Panc1 (cell line): ENCODE measurements around the gene RALGPS1. TPM values are rescaled to one million over a fixed set of nuclear protein-coding genes. Genes with fewer than 3 reads are reported as not detected.

ENCODE experiments used
- ATAC-seq: fragments of 200-7000 bp; cut with Tn5 transposase; 2 replicates; pipeline ENCODE4 v1.9.1; 2020; ENCODE audit warnings: mild to moderate bottlenecking, moderate library complexity
- BruUV-seq: library from RNA; stranded (reverse); fragments of 400-500 nt; replicated peaks from 2 replicates; lab custom pipeline; 2021; lab: Mats Ljungman, UMichigan
- CTCF ChIA-PET: fragments of 300-600 bp; sonication (Branson Sonifier 250); formaldehyde crosslinking; loops from one replicate; lab custom pipeline; 2022; ENCODE audit warnings: antibody characterized with exemption; lab: Charles Lee
- POLR2A ChIA-PET: fragments of 300-600 bp; sonication (Branson Sonifier 250); formaldehyde crosslinking; loops from one replicate; lab custom pipeline; 2022; ENCODE audit warnings: antibody characterized with exemption; lab: Charles Lee
- DNase-seq: peaks from one replicate; pipeline ENCODE4 v3.0.0-alpha.2; 2010; ENCODE audit warnings: low read depth, low spot score
- H3K27ac ChIP-seq: 2 replicates; pipeline ENCODE4 v1.5.1; 2011; ENCODE audit warnings: mild to moderate bottlenecking, low read length, inconsistent platforms
- H3K27me3 ChIP-seq: fragments of 200-500 bp; sonication (Bioruptor generic); 2 replicates; pipeline ENCODE4 v1.6.0; 2014; ENCODE audit warnings: low read length, inconsistent platforms; ENCODE audit not compliant: control insufficient read depth, insufficient read depth
- H3K36me3 ChIP-seq: fragments of 200-500 bp; sonication (Bioruptor generic); 2 replicates; pipeline ENCODE4 v1.5.1; 2014; ENCODE audit warnings: inconsistent platforms, mild to moderate bottlenecking, low read length, moderate library complexity; ENCODE audit not compliant: control insufficient read depth, insufficient read depth
- H3K4me1 ChIP-seq: 2 replicates; pipeline ENCODE4 v1.5.1; 2011; ENCODE audit warnings: inconsistent platforms, mild to moderate bottlenecking, low read length, moderate library complexity; ENCODE audit not compliant: control insufficient read depth, insufficient read depth
- H3K4me3 ChIP-seq, 2 experiments: 2 replicates each; pipeline ENCODE4 v1.5.1; 2011 to 2012; ENCODE audit warnings: low read depth in 2 of 2, low read length in 2 of 2, mild to moderate bottlenecking in 2 of 2, inconsistent platforms in 1 of 2, moderate library complexity in 1 of 2
- H3K9me3 ChIP-seq: fragments of 200-500 bp; sonication (Bioruptor generic); 2 replicates; pipeline ENCODE4 v1.5.1; 2014; ENCODE audit warnings: low read depth, mild to moderate bottlenecking, inconsistent platforms, low read length, moderate library complexity; ENCODE audit not compliant: control insufficient read depth, insufficient read depth
- POLR2AphosphoS5 ChIP-seq: IDR thresholded peaks from 2 replicates; pipeline ENCODE4 v1.6.1; 2012; ENCODE audit warnings: mild to moderate bottlenecking, low read depth, low read length, moderate library complexity
- SIN3A ChIP-seq: IDR thresholded peaks from 2 replicates; pipeline ENCODE4 v1.6.1; 2012; ENCODE audit warnings: low read depth, mild to moderate bottlenecking, low read length, moderate library complexity, borderline replicate concordance; ENCODE audit not compliant: insufficient read depth
- TCF7L2 ChIP-seq: IDR thresholded peaks from 2 replicates; pipeline ENCODE4 v1.6.1; 2011; ENCODE audit warnings: mild to moderate bottlenecking, low read depth, low read length, inconsistent platforms
- in situ Hi-C: cut with HindIII; loops from 2 replicates; pipeline ENCODE4 v1.10.0; 2016; ENCODE audit warnings: low sequenced_read_pairs, low pct_unique_long_range_greater_than_20kb
- intact Hi-C: fragments of 100-400 bp; cut with micrococcal nuclease; formaldehyde crosslinking; loops from one replicate; pipeline ENCODE4 v1.10.0; 2022; ENCODE audit not compliant: unreplicated experiment
- total RNA-seq: library from RNA; stranded (reverse); gene quantifications from one replicate; pipeline ENCODE4 v1.2.1, GENCODE V29; 2021; ENCODE audit not compliant: unreplicated experiment
- TF ChIP-seq, protein P1 (sequence below): fragments of 450-650 bp; IDR thresholded peaks from 2 replicates; pipeline ENCODE4 v1.5.1; 2017; ENCODE audit warnings: mild to moderate bottlenecking
- TF ChIP-seq, protein P2 (sequence below), 2 experiments: IDR thresholded peaks; 2 replicates each; pipeline ENCODE4 v1.6.1; 2011 to 2012; ENCODE audit warnings: low read depth in 2 of 2, control low read depth in 1 of 2, low read length in 1 of 2, mild to moderate bottlenecking in 1 of 2, moderate library complexity in 1 of 2; ENCODE audit not compliant: insufficient read depth in 1 of 2

RALGPS1 gene
- total RNA-seq, 1 experiment from 2014 or later: 7.2 TPM

DNA sequence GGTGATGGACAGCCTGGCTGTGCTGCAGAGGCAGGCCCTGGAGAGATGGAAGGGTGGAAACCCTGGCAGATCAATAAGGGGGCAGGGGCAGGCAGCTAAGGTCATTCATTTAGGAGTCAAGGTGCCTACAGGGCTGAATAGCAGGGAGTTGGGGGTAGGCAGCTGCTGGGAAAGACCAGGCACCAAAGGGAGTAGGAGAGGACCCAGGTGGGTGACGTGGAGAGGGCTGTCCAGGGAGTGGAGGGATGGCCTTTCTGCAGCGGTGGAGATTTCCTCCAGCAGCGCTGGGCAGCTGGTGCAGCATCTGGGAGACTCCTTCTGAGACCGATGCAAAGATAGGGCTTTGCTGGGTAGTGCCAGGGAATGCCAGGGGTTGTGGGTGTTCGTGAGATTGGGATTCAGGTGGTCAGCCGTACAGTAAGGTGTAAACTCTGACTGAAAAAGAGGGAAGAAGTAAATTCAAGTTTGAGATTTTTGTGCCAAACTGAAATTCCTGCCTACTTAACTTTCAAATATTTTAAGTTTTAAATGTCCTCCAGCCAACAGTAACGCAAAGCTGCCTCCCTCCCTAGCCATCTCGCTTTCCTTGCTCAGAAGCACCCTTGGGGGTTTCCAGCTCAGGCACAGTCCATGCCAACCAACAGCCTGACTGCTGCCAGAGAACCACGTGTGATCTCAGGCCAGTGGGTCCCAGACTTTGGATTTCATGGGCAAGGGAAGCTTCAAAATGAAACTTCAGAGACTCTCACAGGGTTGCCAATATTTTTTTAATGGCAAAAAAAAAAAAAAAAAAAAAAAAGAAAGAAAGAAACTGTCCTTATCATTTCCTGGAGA lies 226.5 kb downstream of the RALGPS1 start:
- intact Hi-C loops (no loop called here), in situ Hi-C loops (no loop called here)
- Histone ChIP-seq H3K4me3 (no peak overlapping the region), H3K36me3 (no peaks in the 10 kb centered on the region), H3K9me3 (no peaks in the 10 kb centered on the region), H3K27ac (no peak overlapping the region), H3K27me3 (no peaks in the 10 kb centered on the region), H3K4me1 (no peaks in the 10 kb centered on the region)
- no peak for ATAC-seq
- ChIA-PET POLR2A (no interaction called here), CTCF (no interaction called here)
- no peak for DNase-seq
- TF ChIP-seq, protein P1, sequence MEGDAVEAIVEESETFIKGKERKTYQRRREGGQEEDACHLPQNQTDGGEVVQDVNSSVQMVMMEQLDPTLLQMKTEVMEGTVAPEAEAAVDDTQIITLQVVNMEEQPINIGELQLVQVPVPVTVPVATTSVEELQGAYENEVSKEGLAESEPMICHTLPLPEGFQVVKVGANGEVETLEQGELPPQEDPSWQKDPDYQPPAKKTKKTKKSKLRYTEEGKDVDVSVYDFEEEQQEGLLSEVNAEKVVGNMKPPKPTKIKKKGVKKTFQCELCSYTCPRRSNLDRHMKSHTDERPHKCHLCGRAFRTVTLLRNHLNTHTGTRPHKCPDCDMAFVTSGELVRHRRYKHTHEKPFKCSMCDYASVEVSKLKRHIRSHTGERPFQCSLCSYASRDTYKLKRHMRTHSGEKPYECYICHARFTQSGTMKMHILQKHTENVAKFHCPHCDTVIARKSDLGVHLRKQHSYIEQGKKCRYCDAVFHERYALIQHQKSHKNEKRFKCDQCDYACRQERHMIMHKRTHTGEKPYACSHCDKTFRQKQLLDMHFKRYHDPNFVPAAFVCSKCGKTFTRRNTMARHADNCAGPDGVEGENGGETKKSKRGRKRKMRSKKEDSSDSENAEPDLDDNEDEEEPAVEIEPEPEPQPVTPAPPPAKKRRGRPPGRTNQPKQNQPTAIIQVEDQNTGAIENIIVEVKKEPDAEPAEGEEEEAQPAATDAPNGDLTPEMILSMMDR: no peak
- TF ChIP-seq SIN3A (no peak), POLR2AphosphoS5 (no peak)
- no TSS peak for BruUV-seq

DNA sequence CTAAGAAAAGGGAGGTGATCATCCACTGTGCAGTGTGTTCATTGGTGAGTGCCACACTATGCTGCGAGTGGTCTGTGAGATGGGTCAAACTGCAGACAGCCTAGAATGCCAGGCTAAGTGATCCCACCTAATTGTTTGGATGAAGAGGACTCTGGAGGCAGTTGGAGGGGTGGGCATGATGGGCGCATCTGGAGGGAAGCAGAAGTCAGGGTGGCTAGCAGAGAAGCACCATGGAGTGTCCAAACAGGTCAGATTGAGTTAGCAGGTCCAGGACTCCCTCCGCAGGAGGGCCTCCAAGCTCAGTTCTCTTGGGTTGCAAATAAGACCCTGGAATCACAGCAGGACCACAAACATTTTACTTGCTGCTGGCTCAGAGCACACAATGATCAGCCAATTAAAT lies 227.7 kb downstream of the RALGPS1 start:
- in situ Hi-C loops (no loop called here), intact Hi-C loops (no loop called here)
- no peak for TF ChIP-seq SIN3A
- TF ChIP-seq, protein P1: no peak
- TF ChIP-seq TCF7L2: no peak
- no peak for TF ChIP-seq POLR2AphosphoS5
- TF ChIP-seq, protein P2, sequence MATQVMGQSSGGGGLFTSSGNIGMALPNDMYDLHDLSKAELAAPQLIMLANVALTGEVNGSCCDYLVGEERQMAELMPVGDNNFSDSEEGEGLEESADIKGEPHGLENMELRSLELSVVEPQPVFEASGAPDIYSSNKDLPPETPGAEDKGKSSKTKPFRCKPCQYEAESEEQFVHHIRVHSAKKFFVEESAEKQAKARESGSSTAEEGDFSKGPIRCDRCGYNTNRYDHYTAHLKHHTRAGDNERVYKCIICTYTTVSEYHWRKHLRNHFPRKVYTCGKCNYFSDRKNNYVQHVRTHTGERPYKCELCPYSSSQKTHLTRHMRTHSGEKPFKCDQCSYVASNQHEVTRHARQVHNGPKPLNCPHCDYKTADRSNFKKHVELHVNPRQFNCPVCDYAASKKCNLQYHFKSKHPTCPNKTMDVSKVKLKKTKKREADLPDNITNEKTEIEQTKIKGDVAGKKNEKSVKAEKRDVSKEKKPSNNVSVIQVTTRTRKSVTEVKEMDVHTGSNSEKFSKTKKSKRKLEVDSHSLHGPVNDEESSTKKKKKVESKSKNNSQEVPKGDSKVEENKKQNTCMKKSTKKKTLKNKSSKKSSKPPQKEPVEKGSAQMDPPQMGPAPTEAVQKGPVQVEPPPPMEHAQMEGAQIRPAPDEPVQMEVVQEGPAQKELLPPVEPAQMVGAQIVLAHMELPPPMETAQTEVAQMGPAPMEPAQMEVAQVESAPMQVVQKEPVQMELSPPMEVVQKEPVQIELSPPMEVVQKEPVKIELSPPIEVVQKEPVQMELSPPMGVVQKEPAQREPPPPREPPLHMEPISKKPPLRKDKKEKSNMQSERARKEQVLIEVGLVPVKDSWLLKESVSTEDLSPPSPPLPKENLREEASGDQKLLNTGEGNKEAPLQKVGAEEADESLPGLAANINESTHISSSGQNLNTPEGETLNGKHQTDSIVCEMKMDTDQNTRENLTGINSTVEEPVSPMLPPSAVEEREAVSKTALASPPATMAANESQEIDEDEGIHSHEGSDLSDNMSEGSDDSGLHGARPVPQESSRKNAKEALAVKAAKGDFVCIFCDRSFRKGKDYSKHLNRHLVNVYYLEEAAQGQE (IDR thresholded peaks at IDR 0.05; ENCODE audit: insufficient read depth in 1 of 2, low read depth in 2 of 2, low read length in 1 of 2): no peak
- no peak overlapping the region for H3K4me3 ChIP-seq
- no peak overlapping the region for H3K27ac ChIP-seq
- DNase-seq (no peak), ATAC-seq (no peak)
- H3K4me1 ChIP-seq: no peaks in the 10 kb centered on the region
- no TSS peak for BruUV-seq
- POLR2A ChIA-PET: no interaction called here
- no peaks in the 10 kb centered on the region for H3K9me3 ChIP-seq
- H3K36me3 ChIP-seq: no peaks in the 10 kb centered on the region
- CTCF ChIA-PET: no interaction called here
- no peaks in the 10 kb centered on the region for H3K27me3 ChIP-seq
